Mesothelial cell of epicardium (in vitro differentiated cells): ENCODE data around the gene SHANK2. TPM values are rescaled to one million over a fixed set of nuclear protein-coding genes. Genes with fewer than 3 reads are reported as not detected.

Source experiments
- DNase-seq, 2 experiments: peaks; one replicate each; pipeline ENCODE4 v3.0.0; 2021; ENCODE audit warnings: low spot score in 2 of 2; ENCODE audit not compliant: unreplicated experiment in 2 of 2
- H3K27ac Mint-ChIP-seq: 2 replicates; pipeline ENCODE4 v1.8.0; 2021; ENCODE audit warnings: mixed read lengths
- H3K27me3 Mint-ChIP-seq: 2 replicates; pipeline ENCODE4 v1.8.0; 2021; ENCODE audit warnings: low read depth, mixed read lengths
- H3K36me3 Mint-ChIP-seq: 2 replicates; pipeline ENCODE4 v1.8.0; 2021; ENCODE audit warnings: mixed read lengths
- H3K4me1 Mint-ChIP-seq: 2 replicates; pipeline ENCODE4 v1.8.0; 2021; ENCODE audit warnings: mixed read lengths
- H3K4me3 Mint-ChIP-seq: 2 replicates; pipeline ENCODE4 v1.8.0; 2021; ENCODE audit warnings: mild to moderate bottlenecking, moderate library complexity, mixed read lengths
- H3K9me3 Mint-ChIP-seq: 2 replicates; pipeline ENCODE4 v1.8.0; 2021; ENCODE audit warnings: mixed read lengths
- CTCF ChIP-seq: fragments of 200-600 bp; sonication (generic); IDR thresholded peaks from one replicate; pipeline ENCODE4 v1.5.0; 2021; ENCODE audit warnings: antibody characterized with exemption; ENCODE audit not compliant: unreplicated experiment
- total RNA-seq: library from RNA; stranded (reverse); gene quantifications from 3 replicates; pipeline ENCODE4 v1.2.1, GENCODE V29; 2021

Gene SHANK2
- total RNA-seq, 1 donor from 2014 or later: 2.1 TPM

GRCh38 chr11:71245601-71246391 is 6.6 kb downstream of the SHANK2 start:
- Mint-ChIP-seq H3K4me1 (peaks cover 27% of the 10 kb centered on the region), H3K27me3 (peaks cover 37% of the 10 kb centered on the region), H3K9me3 (no peaks in the 10 kb centered on the region), H3K4me3 (no peak overlapping the region), H3K36me3 (no peaks in the 10 kb centered on the region), H3K27ac (no peak overlapping the region)
- no peak for TF ChIP-seq CTCF
- DNase-seq: no peak

GRCh38 chr11:71244116-71244810 is 8.1 kb downstream of the SHANK2 start:
- peaks cover 22% of the 10 kb centered on the region for H3K27me3 Mint-ChIP-seq
- no peak overlapping the region for H3K27ac Mint-ChIP-seq
- DNase-seq: no peak
- no peaks in the 10 kb centered on the region for H3K36me3 Mint-ChIP-seq
- peaks cover 28% of the 10 kb centered on the region for H3K4me1 Mint-ChIP-seq
- no peak overlapping the region for H3K4me3 Mint-ChIP-seq
- TF ChIP-seq CTCF: no peak
- no peaks in the 10 kb centered on the region for H3K9me3 Mint-ChIP-seq

- Mint-ChIP-seq H3K4me3 (no peak overlapping the region), H3K27ac (no peak overlapping the region), H3K27me3 (peaks cover 4% of the 10 kb centered on the region), H3K4me1 (peaks cover 28% of the 10 kb centered on the region), H3K9me3 (no peaks in the 10 kb centered on the region), H3K36me3 (no peaks in the 10 kb centered on the region)
- DNase-seq: no peak
- TF ChIP-seq CTCF: no peak
Measured at GRCh38 chr11:71242391-71242790, 10.0 kb downstream of the SHANK2 start.

GRCh38 chr11:71241721-71242259 is 10.6 kb downstream of the SHANK2 start:
- H3K27ac Mint-ChIP-seq: no peak overlapping the region
- no peak for TF ChIP-seq CTCF
- H3K4me1 Mint-ChIP-seq: peaks cover 28% of the 10 kb centered on the region
- DNase-seq: no peak
- no peak overlapping the region for H3K4me3 Mint-ChIP-seq
- H3K36me3 Mint-ChIP-seq: no peaks in the 10 kb centered on the region
- no peaks in the 10 kb centered on the region for H3K9me3 Mint-ChIP-seq
- H3K27me3 Mint-ChIP-seq: peaks cover 3% of the 10 kb centered on the region

GRCh38 chr11:71240865-71241691 is 11.3 kb downstream of the SHANK2 start:
- peak overlapping the region; percentile 44 for H3K27ac Mint-ChIP-seq
- TF ChIP-seq CTCF: no peak
- peaks cover 26% of the 10 kb centered on the region for H3K4me1 Mint-ChIP-seq
- no peaks in the 10 kb centered on the region for H3K36me3 Mint-ChIP-seq
- no peak for DNase-seq
- peak overlapping the region; percentile 5 for H3K4me3 Mint-ChIP-seq
- H3K9me3 Mint-ChIP-seq: no peaks in the 10 kb centered on the region
- peaks cover 3% of the 10 kb centered on the region for H3K27me3 Mint-ChIP-seq
